Measurements from ENCODE around the gene HS6ST3.

Gene HS6ST3

DNA sequence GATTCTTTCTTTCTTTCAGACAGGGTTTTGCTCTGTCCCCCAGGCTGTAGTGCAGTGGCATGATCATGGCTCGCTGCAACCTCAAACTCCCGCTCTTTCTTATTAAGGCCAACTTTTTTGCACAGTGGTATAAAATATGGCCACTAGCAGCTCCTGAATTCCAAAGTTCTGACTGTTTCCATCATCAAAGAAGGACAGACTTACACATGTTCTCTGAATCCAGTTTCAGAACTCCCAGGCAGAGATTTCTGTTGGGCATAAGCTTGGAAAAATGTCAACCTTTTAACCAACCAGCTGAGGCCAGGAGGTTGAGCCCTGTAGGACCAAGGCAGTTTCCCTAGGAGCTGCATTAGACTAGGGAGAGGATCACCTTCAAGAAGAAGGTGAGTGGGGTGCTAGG, 184.1 kb downstream of the HS6ST3 start:
- ChIA-PET POLR2A (no interaction called here), CTCF (no interaction called here)
- no peak for DNase-seq (ENCODE audit: extremely low spot score)
- TF ChIP-seq, protein P1, sequence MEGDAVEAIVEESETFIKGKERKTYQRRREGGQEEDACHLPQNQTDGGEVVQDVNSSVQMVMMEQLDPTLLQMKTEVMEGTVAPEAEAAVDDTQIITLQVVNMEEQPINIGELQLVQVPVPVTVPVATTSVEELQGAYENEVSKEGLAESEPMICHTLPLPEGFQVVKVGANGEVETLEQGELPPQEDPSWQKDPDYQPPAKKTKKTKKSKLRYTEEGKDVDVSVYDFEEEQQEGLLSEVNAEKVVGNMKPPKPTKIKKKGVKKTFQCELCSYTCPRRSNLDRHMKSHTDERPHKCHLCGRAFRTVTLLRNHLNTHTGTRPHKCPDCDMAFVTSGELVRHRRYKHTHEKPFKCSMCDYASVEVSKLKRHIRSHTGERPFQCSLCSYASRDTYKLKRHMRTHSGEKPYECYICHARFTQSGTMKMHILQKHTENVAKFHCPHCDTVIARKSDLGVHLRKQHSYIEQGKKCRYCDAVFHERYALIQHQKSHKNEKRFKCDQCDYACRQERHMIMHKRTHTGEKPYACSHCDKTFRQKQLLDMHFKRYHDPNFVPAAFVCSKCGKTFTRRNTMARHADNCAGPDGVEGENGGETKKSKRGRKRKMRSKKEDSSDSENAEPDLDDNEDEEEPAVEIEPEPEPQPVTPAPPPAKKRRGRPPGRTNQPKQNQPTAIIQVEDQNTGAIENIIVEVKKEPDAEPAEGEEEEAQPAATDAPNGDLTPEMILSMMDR (IDR thresholded peaks at IDR 0.05; ENCODE audit: control extremely low read depth, extremely low read depth, low read depth, missing control alignments), result no peak

DNA sequence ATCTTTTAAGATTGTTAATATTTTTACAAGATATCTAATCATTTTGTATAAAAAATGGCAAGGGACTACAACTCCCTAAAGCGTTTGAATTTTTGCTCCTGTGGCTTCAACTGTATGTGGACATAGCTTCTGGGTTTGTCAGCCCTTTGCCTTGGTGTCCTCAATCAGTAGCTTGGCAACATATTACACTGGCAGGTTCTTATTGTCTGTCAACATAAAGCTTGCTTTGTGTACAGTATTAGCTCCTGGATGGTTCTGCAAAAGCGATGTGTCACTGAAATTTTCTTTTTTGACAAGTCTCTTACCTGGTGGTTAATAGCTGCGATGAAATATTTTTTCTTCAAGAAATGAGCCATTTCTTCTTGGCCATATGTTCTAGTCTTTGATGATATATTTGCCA, 190.0 kb downstream of the HS6ST3 start:
- ChIA-PET CTCF (interaction anchor here (1.0 kb wide), 1 partner anchor 13 kb away, joined by 3 read pairs; no protein-coding TSS in a partner anchor), POLR2A (no interaction called here)
- DNase-seq (ENCODE audit: extremely low spot score), result no peak
- TF ChIP-seq, protein P1 (IDR thresholded peaks at IDR 0.05; ENCODE audit: control extremely low read depth, extremely low read depth, low read depth, missing control alignments), result no peak

DNA sequence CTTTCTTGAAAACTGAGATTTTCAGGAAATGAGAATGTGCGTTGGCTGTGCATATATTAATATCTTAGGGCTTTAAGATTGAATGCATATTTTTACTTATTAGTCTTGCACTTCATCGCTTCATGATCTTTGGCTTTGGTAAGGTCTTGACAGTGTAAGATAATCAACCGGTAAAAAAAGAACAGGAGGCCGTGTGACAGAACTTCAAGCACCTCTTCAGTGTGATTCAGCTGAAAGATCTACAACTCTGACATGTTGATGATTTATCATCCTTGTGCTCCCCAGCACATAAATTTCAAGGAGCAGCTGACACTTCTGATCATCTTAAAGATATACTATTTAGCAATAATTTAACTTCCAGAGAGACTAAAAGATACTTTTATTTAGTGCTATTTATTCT, 195.1 kb downstream of the HS6ST3 start:
- TF ChIP-seq, protein P1 (IDR thresholded peaks at IDR 0.05; ENCODE audit: control extremely low read depth, extremely low read depth, low read depth, missing control alignments), result no peak

DNA sequence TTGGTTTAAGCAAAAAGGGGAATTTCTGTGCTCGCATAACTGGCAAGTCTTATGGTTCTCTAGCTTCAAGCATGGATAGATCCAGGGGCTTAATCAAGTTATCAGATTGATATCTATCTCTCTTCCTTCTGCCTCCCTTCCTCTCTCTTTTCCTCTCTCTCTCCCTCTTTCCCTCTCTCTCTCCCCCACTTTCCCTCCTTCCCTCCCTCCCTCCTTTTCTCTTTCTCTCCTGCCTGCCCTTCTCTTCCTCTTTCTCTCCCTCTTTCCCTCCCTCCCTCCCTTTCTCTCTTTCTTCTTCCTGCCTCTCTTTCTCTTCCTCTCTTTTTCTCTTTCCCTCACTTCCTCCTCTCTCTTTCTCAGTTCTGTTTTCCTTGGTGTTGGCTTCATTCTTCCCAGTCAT, 195.8 kb downstream of the HS6ST3 start:
- DNase-seq (ENCODE audit: extremely low spot score), result no peak
- ChIA-PET POLR2A (no interaction called here), CTCF (interaction anchor here (0.9 to 1.1 kb wide), 3 partner anchors 10 to 15 kb away, joined by 3 to 4 read pairs (median 3); no protein-coding TSS in a partner anchor)
- TF ChIP-seq, protein P1 (IDR thresholded peaks at IDR 0.05; ENCODE audit: control extremely low read depth, extremely low read depth, low read depth, missing control alignments), result no peak

More for the DNA sequence above, 195.1 kb downstream of the HS6ST3 start:
- POLR2A ChIA-PET, result no interaction called here
- DNase-seq (ENCODE audit: extremely low spot score), result no peak
- CTCF ChIA-PET, result no interaction called here

DNA sequence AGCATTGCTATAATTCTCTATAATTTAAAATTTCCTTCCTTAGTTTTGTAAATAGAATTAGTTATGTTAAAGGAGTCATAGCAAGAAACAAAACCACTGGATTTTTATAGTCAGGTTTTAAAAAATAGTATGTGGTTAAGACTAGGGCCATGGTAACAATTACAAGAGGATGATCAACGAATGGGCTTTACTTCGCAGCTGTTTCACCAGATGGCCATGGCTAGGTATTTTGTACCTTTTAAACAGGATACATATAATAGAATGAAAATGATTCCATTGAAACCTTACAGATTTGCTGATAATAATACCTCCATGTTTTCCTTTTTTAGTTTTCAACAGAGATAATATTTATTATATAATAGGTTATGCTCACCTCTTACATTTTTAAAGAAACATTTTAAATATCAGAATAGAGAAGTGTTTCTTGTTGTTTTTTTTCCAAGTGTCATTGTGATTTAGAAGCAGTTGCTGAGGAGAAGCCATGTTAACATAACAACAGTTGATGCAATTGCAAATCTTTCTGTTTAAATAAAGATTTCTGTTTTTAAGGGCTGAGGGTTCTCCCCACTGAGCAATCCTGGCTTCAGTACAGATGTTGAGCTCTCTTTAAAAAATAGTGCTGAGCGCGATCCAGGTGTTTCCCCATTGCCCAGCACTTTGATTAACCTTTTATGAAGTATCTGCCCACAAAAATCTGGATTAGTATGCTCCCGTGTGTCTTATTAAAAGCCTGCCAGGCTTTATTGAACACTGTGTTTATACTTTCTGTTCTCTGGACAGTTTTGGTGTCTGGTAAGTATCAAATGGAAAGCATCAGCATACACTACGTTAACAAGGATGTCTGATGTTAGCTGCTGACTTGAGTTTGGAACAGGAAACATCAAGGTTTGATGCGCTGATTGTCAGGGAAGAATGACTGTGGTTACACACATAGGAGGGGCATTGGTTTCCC, 205.3 kb downstream of the HS6ST3 start:
- no peak for DNase-seq (ENCODE audit: extremely low spot score)
- TF ChIP-seq, protein P1 (IDR thresholded peaks at IDR 0.05; ENCODE audit: control extremely low read depth, extremely low read depth, low read depth, missing control alignments), result no peak
- ChIA-PET POLR2A (no interaction called here), CTCF (interaction anchor here (1.1 to 1.3 kb wide), 2 partner anchors 8 to 9 kb away, joined by 4 read pairs; no protein-coding TSS in a partner anchor)

DNA sequence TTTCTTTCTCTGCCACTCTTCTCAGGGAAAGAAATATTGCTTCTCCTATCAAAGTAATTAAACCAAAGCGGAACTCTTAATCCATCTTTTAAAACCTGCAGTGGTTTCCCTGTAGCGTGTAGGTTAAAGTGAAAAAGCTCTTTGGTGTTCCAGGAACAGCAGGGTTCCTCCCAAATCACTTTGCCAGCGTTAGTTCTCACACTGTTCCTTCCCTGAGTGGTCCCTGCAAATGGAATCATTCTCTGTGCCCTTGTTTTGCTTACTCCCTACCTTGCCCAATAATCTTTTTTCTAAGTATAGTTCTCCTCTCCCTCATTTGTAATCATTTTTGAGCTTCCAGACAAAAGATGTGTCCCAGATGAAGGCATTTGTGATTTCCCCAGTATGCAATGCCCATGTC, 207.5 kb downstream of the HS6ST3 start:
- no peak for DNase-seq (ENCODE audit: extremely low spot score)
- CTCF ChIA-PET, result interaction anchor here (1.3 kb wide), 1 partner anchor 100 kb away, joined by 3 read pairs; no protein-coding TSS in a partner anchor
- POLR2A ChIA-PET, result no interaction called here
- TF ChIP-seq, protein P1 (IDR thresholded peaks at IDR 0.05; ENCODE audit: control extremely low read depth, extremely low read depth, low read depth, missing control alignments), result no peak

Measured in GM10248 (cell line).